ENCODE data around the gene ZBTB8A.
A peak's percentile ranks its signal among the peaks of the same experiment; 100 is the strongest.

The ZBTB8A gene

DNA sequence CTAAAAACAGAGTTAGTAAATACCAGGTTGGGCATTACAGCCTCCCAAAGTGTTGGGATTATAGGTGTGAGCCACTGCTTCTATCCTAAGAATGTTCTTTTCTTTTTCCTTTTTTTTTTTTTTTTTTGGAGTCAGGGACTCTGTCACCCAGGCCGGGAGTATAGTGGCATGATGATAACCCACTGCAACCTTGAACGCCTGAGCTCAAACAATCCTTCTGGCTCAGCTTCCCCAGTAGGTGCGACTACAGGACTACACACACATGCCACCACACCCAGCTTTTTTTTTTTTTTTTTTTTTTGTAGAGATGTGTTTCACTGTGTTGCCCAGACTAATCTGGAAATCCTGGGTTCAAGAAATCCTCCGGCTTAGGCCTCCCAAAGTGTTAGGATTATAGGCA is 105.2 kb downstream of the ZBTB8A start:
- TF ChIP-seq CTCF (IDR thresholded peaks at IDR 0.05; ENCODE audit: low read depth, low read length, missing control alignments) = no peak
- DNase-seq (ENCODE audit: extremely low read depth, low read depth) = no peak
- no peak overlapping the region for H3K4me3 ChIP-seq (replicated peaks; ENCODE audit: low read depth, low read length)

- no peak for TF ChIP-seq CTCF (IDR thresholded peaks at IDR 0.05; ENCODE audit: low read depth, low read length, missing control alignments)
- no peak for DNase-seq (ENCODE audit: extremely low read depth, low read depth)
- H3K4me3 ChIP-seq (replicated peaks; ENCODE audit: low read depth, low read length) = no peak overlapping the region
These were observed 108.3 kb downstream of the ZBTB8A start for GRCh38 chr1:32647308-32648134.

- peak; percentile 84 for DNase-seq (ENCODE audit: extremely low read depth, low read depth)
- TF ChIP-seq CTCF (IDR thresholded peaks at IDR 0.05; ENCODE audit: low read depth, low read length, missing control alignments) = no peak
- H3K4me3 ChIP-seq (replicated peaks; ENCODE audit: low read depth, low read length) = peak within 1 kb of the TSS; percentile 87
These were observed 111.1 kb downstream of the ZBTB8A start, which contains the start of gene ZBTB8OS for GRCh38 chr1:32650248-32650751. ZBTB8OS (minus strand) TSS chr1:32650550; CDS start chr1:32650529, 21 bp downstream.

- DNase-seq (ENCODE audit: extremely low read depth, low read depth) = peak; percentile 80
- no peak for TF ChIP-seq CTCF (IDR thresholded peaks at IDR 0.05; ENCODE audit: low read depth, low read length, missing control alignments)
- H3K4me3 ChIP-seq (replicated peaks; ENCODE audit: low read depth, low read length) = peak within 1 kb of the TSS; percentile 87
These were observed 111.7 kb downstream of the ZBTB8A start, which contains the start of gene RBBP4 for GRCh38 chr1:32650752-32651460. RBBP4 (plus strand) TSS chr1:32651208; CDS start chr1:32651307, 99 bp downstream.

DNA sequence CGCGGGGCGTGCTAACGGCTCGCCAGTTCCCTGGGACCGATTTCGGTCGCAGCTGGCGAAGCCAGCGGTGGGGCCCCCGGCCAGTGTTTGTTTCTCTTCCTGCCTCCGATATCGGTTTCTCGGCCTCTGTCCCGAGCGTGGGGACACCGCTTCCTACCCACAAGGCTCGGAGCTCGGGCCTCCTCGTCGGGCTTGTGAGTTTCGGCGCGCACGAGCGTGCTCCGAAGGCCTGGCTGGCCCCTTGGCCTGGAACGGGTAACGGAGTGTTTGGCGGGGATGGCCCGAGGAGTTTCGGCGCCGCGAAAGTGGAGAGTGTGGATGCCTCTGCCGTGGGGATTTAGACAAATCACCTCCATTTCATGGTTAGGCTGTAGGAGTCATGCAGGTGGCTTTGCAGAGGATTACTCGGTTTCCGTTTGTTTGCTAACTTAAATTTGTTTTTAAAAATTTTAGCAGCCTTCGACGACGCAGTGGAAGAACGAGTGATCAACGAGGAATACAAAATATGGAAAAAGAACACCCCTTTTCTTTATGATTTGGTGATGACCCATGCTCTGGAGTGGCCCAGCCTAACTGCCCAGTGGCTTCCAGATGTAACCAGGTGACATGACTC is 112.3 kb downstream of the ZBTB8A start:
- no peak for DNase-seq (ENCODE audit: extremely low read depth, low read depth)
- no peak for TF ChIP-seq CTCF (IDR thresholded peaks at IDR 0.05; ENCODE audit: low read depth, low read length, missing control alignments)
- peak overlapping the region; percentile 87 for H3K4me3 ChIP-seq (replicated peaks; ENCODE audit: low read depth, low read length)

GRCh38 chr1:32652244-32652962 is 113.2 kb downstream of the ZBTB8A start:
- peak overlapping the region; percentile 87 for H3K4me3 ChIP-seq (replicated peaks; ENCODE audit: low read depth, low read length)

More at GRCh38 chr1:32652244-32652962, 113.2 kb downstream of the ZBTB8A start:
- no peak for DNase-seq (ENCODE audit: extremely low read depth, low read depth)
- no peak for TF ChIP-seq CTCF (IDR thresholded peaks at IDR 0.05; ENCODE audit: low read depth, low read length, missing control alignments)
